GM12878 (cell line): ENCODE results near the gene CD300A. TPM values are rescaled to one million over a fixed set of nuclear protein-coding genes. Genes with fewer than 3 reads are reported as not detected.

Experiments
- ATAC-seq: fragments of 200-7000 bp; cut with Tn5 transposase; 3 replicates; pipeline ENCODE4 v1.9.1; 2020; ENCODE audit warnings: mild to moderate bottlenecking, moderate library complexity
- BruUV-seq: library from RNA; stranded (reverse); fragments of 400-500 nt; replicated peaks from 2 replicates; lab custom pipeline; 2021; lab: Mats Ljungman, UMichigan
- CTCF ChIA-PET: fragments of 300-600 bp; sonication (Branson Sonifier 250); formaldehyde crosslinking; extraction: SDS; loops from one replicate; lab custom pipeline; 2021; ENCODE audit warnings: inconsistent platforms; lab: Yijun Ruan, JAX
- POLR2A ChIA-PET: fragments of 350-600 bp; formaldehyde crosslinking; extraction: SDS; loops from one replicate; lab custom pipeline; 2021; ENCODE audit warnings: inconsistent platforms; lab: Charles Lee
- RAD21 ChIA-PET: fragments of 300-600 bp; sonication (Branson Sonifier 250); formaldehyde crosslinking; loops from one replicate; lab custom pipeline; 2023; ENCODE audit warnings: antibody characterized with exemption; ENCODE audit not compliant: unreplicated experiment; lab: Charles Lee
- SMC1A ChIA-PET: fragments of 300-600 bp; sonication (Branson Sonifier 250); formaldehyde crosslinking; loops from one replicate; lab custom pipeline; 2023; ENCODE audit not compliant: unreplicated experiment, uncharacterized antibody; lab: Charles Lee
- DNase-seq: peaks from one replicate; pipeline ENCODE4 v3.0.0-alpha.2; 2011; ENCODE audit warnings: low read depth, low spot score
- FAIRE-seq: peaks from 3 replicates; lab custom pipeline; 2011; peaks lifted over from hg19 to GRCh38; lab: Jason Lieb, UNC
- H2AFZ ChIP-seq: 2 replicates; pipeline ENCODE4 v1.6.0; 2011; ENCODE audit warnings: low read depth, low read length, control low read depth; ENCODE audit not compliant: control insufficient read depth
- H3K27ac ChIP-seq: 2 replicates; pipeline ENCODE4 v1.5.1; 2011; ENCODE audit warnings: control low read depth; ENCODE audit not compliant: control insufficient read depth, insufficient read depth
- H3K27me3 ChIP-seq, 2 experiments: replicated peaks in 1 of 2; 2 replicates each; pipeline versions ENCODE4 v1.6.0 to v1.6.1; 2011; ENCODE audit warnings: low read length in 1 of 2; ENCODE audit not compliant: control insufficient read depth in 2 of 2, insufficient read depth in 2 of 2
- H3K36me3 ChIP-seq, 2 experiments: 2 replicates each; pipeline ENCODE4 v1.5.1; 2011; ENCODE audit warnings: low read length in 1 of 2; ENCODE audit not compliant: control insufficient read depth in 2 of 2, insufficient read depth in 2 of 2
- H3K4me1 ChIP-seq: 2 replicates; pipeline ENCODE4 v1.6.1; 2011; ENCODE audit warnings: mild to moderate bottlenecking, low read length, moderate library complexity, mixed read lengths; ENCODE audit not compliant: control insufficient read depth, insufficient read depth
- H3K4me2 ChIP-seq: 2 replicates; pipeline ENCODE4 v1.6.0; 2011; ENCODE audit warnings: control low read depth; ENCODE audit not compliant: control insufficient read depth, insufficient read depth
- H3K4me3 ChIP-seq: fragments of 200-600 bp; sonication (generic); 2 replicates; pipeline ENCODE4 v1.5.1; 2016
- H3K79me2 ChIP-seq: 2 replicates; pipeline ENCODE4 v1.6.0; 2011; ENCODE audit warnings: low read length; ENCODE audit not compliant: control insufficient read depth, insufficient read depth
- H3K9ac ChIP-seq: 2 replicates; pipeline ENCODE4 v1.8.0; 2011; ENCODE audit warnings: low read length, control low read depth, mixed read lengths; ENCODE audit not compliant: control insufficient read depth, insufficient read depth
- H3K9me3 ChIP-seq: replicated peaks from 3 replicates; pipeline ENCODE4 v1.5.1; 2011; ENCODE audit warnings: mild to moderate bottlenecking, low read length; ENCODE audit not compliant: control insufficient read depth, insufficient read depth
- H4K20me1 ChIP-seq: 2 replicates; pipeline ENCODE4 v1.6.0; 2011; ENCODE audit not compliant: control insufficient read depth, insufficient read depth
- CHD2 ChIP-seq: IDR thresholded peaks from 2 replicates; pipeline ENCODE4 v1.6.1; 2011; ENCODE audit warnings: low read depth, low read length, improper control_type of control experiment, borderline replicate concordance
- GATAD2B ChIP-seq: fragments of 450-650 bp; conservative IDR thresholded peaks from 2 replicates; pipeline ENCODE4 v1.6.1; 2017; ENCODE audit warnings: low read depth, mild to moderate bottlenecking, moderate library complexity
- JUNB ChIP-seq: IDR thresholded peaks from 2 replicates; pipeline ENCODE4 v1.6.1; 2016; ENCODE audit warnings: antibody characterized with exemption, mild to moderate bottlenecking
- MEF2B ChIP-seq: fragments of 450-650 bp; IDR thresholded peaks from 2 replicates; pipeline ENCODE4 v1.6.1; 2018; ENCODE audit warnings: mild to moderate bottlenecking, moderate library complexity; ENCODE audit not compliant: partially characterized antibody, poor library complexity, severe bottlenecking
- NR2C1 ChIP-seq: fragments of 450-650 bp; IDR thresholded peaks from 2 replicates; pipeline ENCODE4 v1.6.1; 2017; ENCODE audit warnings: antibody characterized with exemption, mild to moderate bottlenecking, moderate library complexity
- NRF1 ChIP-seq: conservative IDR thresholded peaks from 2 replicates; pipeline ENCODE4 v1.6.1; 2011; ENCODE audit warnings: mild to moderate bottlenecking, low read depth, low read length, improper control_type of control experiment
- PML ChIP-seq: IDR thresholded peaks from 2 replicates; pipeline ENCODE4 v1.6.1; 2012; ENCODE audit warnings: low read length, inconsistent platforms
- POLR2AphosphoS5 ChIP-seq: IDR thresholded peaks from 2 replicates; pipeline ENCODE4 v1.6.1; 2011; ENCODE audit warnings: mild to moderate bottlenecking, low read length, inconsistent platforms
- SP1 ChIP-seq: IDR thresholded peaks from one replicate; pipeline ENCODE4 v1.6.1; 2011; ENCODE audit warnings: low read depth, low read length
- SPI1 ChIP-seq: IDR thresholded peaks from 2 replicates; pipeline ENCODE4 v1.6.1; 2011; ENCODE audit warnings: low read depth, mild to moderate bottlenecking, low read length, moderate library complexity, borderline replicate concordance; ENCODE audit not compliant: insufficient read depth
- SREBF1 ChIP-seq: IDR thresholded peaks from 2 replicates; pipeline ENCODE4 v1.6.1; 2012; ENCODE audit warnings: mild to moderate bottlenecking, low read length
- SUPT20H ChIP-seq: IDR thresholded peaks from 2 replicates; pipeline ENCODE4 v1.6.1; 2011; ENCODE audit warnings: low read depth, mild to moderate bottlenecking, low read length, moderate library complexity, borderline replicate concordance; ENCODE audit not compliant: control insufficient read depth
- TAF1 ChIP-seq: IDR thresholded peaks from 2 replicates; pipeline ENCODE4 v1.6.1; 2011; ENCODE audit warnings: mild to moderate bottlenecking, low read depth, low read length, borderline replicate concordance
- TBL1XR1 ChIP-seq: IDR thresholded peaks from 2 replicates; pipeline ENCODE4 v1.6.1; 2012; ENCODE audit warnings: low read depth, low read length, improper control_type of control experiment
- ZZZ3 ChIP-seq: IDR thresholded peaks from 2 replicates; pipeline ENCODE4 v1.6.1; 2011; ENCODE audit warnings: low read depth; ENCODE audit not compliant: control insufficient read depth, insufficient read length
- WGBS: methylation state at CpG from one replicate; pipeline ENCODE4 v1.1.6; 2016; ENCODE audit warnings: low lambda C conversion rate; ENCODE audit not compliant: insufficient replicate concordance, insufficient coverage; ENCODE audit errors: missing lambda C conversion rate; 5-methylcytosine and 5-hydroxymethylcytosine counted together
- in situ Hi-C: fragments of 300-500 bp; cut with MboI; formaldehyde crosslinking; loops from 9 replicates; pipeline ENCODE4 v1.14.3; 2018; ENCODE audit warnings: mixed read lengths
- intact Hi-C: fragments of 100-400 bp; cut with micrococcal nuclease; formaldehyde crosslinking; loops from one replicate; pipeline ENCODE4 v1.14.2; 2022; ENCODE audit not compliant: unreplicated experiment
- polyA plus RNA-seq, 11 experiments: library from polyadenylated mRNA; depleted of rRNA in 4 of 11; unstranded in 6 of 11; stranded (reverse) in 5 of 11; fragments of >200 nt; fragmentation: Nextera tagmentation in 4 of 11; fragmentation: Illumina TruSeq in 1 of 11; extraction: Ambion mirVana in 4 of 11; extraction: Trizol in 1 of 11; gene quantifications; 1 replicate in 1 of 11; 2 replicates in 10 of 11; pipeline versions ENCODE4 v1.2.1 to v1.2.3, GENCODE V29; 2011 to 2016; ENCODE audit warnings: inconsistent platforms in 2 of 11, missing spikeins in 2 of 11, low read depth in 1 of 11
- total RNA-seq, 4 experiments: library from RNA; depleted of rRNA in 3 of 4; stranded (reverse); fragments of >200 nt in 3 of 4; fragmentation: Illumina TruSeq in 1 of 4; extraction: Trizol in 1 of 4; gene quantifications; 2 replicates each; pipeline versions ENCODE4 v1.2.1 to v1.2.3, GENCODE V29; 2013 to 2021
- TF ChIP-seq, protein P1 (sequence below): fragments of 450-650 bp; IDR thresholded peaks from 2 replicates; pipeline ENCODE4 v1.6.1; 2017; ENCODE audit warnings: mild to moderate bottlenecking, low read depth, inconsistent platforms; ENCODE audit not compliant: poor library complexity, severe bottlenecking
- TF ChIP-seq, protein P2 (sequence below): fragments of 450-650 bp; IDR thresholded peaks from 2 replicates; pipeline ENCODE4 v1.6.1; 2017; ENCODE audit warnings: borderline replicate concordance
- TF ChIP-seq, protein P3 (sequence below): fragments of 450-650 bp; IDR thresholded peaks from 2 replicates; pipeline ENCODE4 v1.6.1; 2017; ENCODE audit warnings: antibody characterized with exemption, mild to moderate bottlenecking, moderate library complexity

CD300A gene
- total and polyA plus RNA-seq, 10 of the 15 experiments (the other 5 are each of a cell fraction or from before 2014, with no cell fraction given) = 10.6 to 128 (median 36.1) TPM

DNA sequence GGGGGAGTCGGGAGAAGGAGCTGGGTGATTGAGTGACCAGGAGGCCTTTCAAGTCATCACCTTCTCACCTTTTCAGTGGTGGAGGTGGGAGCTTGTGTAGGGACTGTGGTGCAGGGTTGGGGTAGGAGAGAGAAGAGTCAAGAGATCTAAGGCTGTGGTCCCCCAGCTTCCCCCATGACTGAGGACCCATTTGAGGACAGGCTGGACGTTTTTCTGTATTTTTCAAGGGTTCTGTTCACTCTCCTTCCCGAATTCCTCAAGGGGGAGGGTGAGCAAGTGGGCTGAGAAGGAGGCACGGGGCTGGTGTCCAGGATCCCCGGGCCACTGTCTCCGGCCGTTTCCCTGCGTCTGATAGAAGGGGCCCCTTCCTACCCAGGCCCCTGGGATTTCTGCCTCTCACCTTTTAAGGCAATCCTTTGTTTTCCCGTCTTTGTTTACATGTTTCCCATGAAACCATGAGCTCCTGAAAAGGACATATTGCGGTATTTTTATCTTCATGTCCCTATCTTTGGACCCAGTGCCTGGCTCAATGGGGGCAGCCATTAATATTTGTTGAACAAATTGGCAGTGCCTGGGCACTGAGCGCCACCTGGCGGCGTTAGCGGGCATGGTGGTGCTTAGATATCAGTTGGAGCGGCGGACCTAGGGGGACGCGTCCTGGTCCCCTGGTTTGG is 9.2 kb upstream of the CD300A start:
- ChIA-PET SMC1A (interaction anchor here (0.6 to 6.2 kb wide), 22 partner anchors 9 to 279 kb away, joined by 3 to 47 read pairs (median 4); partner anchors contain the start of genes CD300LB and GPR142), POLR2A (interaction anchor here (0.6 to 2.7 kb wide), 4 partner anchors 12 to 78 kb away, joined by 3 to 10 read pairs (median 3); no protein-coding TSS in a partner anchor), CTCF (interaction anchor here (0.6 to 10.5 kb wide), 39 partner anchors 9 to 784 kb away, joined by 3 to 314 read pairs (median 6); partner anchors contain the start of genes CD300A and GPR142), RAD21 (interaction anchor here (0.9 to 7.1 kb wide), 7 partner anchors 10 to 89 kb away, joined by 3 to 83 read pairs (median 5); partner anchors contain the start of gene GPR142)
- H4K20me1 ChIP-seq = no peaks in the 10 kb centered on the region
- no peak overlapping the region for H3K4me2 ChIP-seq
- ATAC-seq = peak; percentile 61
- H3K36me3 ChIP-seq = no peaks in the 10 kb centered on the region
- BruUV-seq = no TSS peak
- no peaks in the 10 kb centered on the region for H3K79me2 ChIP-seq
- H3K9me3 ChIP-seq = no peaks in the 10 kb centered on the region
- H3K4me1 ChIP-seq = peaks cover 16% of the 10 kb centered on the region
- H3K9ac ChIP-seq = no peak overlapping the region
- DNase-seq = no peak
- peaks cover 0 to 2% of the 10 kb centered on the region in 2 experiments; a peak in 2 of 4 replicates for H3K27me3 ChIP-seq
- H3K27ac ChIP-seq = no peak overlapping the region
- intact Hi-C loops (loop anchor here (1.0 to 5.0 kb wide), 5 partner anchors 40 to 156 kb away; no protein-coding TSS in a partner anchor), in situ Hi-C loops (no loop called here)
- whole genome bisulfite sequencing = 18% methylated on average over 18 of the region's 18 CpGs
- H2AFZ ChIP-seq = peak overlapping the region; percentile 75
- no peak overlapping the region for H3K4me3 ChIP-seq
- peak; percentile 85 for FAIRE-seq
- TF ChIP-seq SUPT20H = no peak
- TF ChIP-seq PML = no peak
- TF ChIP-seq NRF1 = no peak
- no peak for TF ChIP-seq ZZZ3
- TF ChIP-seq TAF1 = no peak
- TF ChIP-seq, protein P1, sequence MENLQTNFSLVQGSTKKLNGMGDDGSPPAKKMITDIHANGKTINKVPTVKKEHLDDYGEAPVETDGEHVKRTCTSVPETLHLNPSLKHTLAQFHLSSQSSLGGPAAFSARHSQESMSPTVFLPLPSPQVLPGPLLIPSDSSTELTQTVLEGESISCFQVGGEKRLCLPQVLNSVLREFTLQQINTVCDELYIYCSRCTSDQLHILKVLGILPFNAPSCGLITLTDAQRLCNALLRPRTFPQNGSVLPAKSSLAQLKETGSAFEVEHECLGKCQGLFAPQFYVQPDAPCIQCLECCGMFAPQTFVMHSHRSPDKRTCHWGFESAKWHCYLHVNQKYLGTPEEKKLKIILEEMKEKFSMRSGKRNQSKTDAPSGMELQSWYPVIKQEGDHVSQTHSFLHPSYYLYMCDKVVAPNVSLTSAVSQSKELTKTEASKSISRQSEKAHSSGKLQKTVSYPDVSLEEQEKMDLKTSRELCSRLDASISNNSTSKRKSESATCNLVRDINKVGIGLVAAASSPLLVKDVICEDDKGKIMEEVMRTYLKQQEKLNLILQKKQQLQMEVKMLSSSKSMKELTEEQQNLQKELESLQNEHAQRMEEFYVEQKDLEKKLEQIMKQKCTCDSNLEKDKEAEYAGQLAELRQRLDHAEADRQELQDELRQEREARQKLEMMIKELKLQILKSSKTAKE = no peak
- TF ChIP-seq POLR2AphosphoS5 = no peak
- no peak for TF ChIP-seq TBL1XR1
- no peak for TF ChIP-seq CHD2
- no peak for TF ChIP-seq MEF2B
- TF ChIP-seq SREBF1 = no peak
- TF ChIP-seq, protein P2, sequence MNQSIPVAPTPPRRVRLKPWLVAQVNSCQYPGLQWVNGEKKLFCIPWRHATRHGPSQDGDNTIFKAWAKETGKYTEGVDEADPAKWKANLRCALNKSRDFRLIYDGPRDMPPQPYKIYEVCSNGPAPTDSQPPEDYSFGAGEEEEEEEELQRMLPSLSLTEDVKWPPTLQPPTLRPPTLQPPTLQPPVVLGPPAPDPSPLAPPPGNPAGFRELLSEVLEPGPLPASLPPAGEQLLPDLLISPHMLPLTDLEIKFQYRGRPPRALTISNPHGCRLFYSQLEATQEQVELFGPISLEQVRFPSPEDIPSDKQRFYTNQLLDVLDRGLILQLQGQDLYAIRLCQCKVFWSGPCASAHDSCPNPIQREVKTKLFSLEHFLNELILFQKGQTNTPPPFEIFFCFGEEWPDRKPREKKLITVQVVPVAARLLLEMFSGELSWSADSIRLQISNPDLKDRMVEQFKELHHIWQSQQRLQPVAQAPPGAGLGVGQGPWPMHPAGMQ = no peak
- TF ChIP-seq NR2C1 = no peak
- TF ChIP-seq JUNB = no peak
- TF ChIP-seq, protein P3, sequence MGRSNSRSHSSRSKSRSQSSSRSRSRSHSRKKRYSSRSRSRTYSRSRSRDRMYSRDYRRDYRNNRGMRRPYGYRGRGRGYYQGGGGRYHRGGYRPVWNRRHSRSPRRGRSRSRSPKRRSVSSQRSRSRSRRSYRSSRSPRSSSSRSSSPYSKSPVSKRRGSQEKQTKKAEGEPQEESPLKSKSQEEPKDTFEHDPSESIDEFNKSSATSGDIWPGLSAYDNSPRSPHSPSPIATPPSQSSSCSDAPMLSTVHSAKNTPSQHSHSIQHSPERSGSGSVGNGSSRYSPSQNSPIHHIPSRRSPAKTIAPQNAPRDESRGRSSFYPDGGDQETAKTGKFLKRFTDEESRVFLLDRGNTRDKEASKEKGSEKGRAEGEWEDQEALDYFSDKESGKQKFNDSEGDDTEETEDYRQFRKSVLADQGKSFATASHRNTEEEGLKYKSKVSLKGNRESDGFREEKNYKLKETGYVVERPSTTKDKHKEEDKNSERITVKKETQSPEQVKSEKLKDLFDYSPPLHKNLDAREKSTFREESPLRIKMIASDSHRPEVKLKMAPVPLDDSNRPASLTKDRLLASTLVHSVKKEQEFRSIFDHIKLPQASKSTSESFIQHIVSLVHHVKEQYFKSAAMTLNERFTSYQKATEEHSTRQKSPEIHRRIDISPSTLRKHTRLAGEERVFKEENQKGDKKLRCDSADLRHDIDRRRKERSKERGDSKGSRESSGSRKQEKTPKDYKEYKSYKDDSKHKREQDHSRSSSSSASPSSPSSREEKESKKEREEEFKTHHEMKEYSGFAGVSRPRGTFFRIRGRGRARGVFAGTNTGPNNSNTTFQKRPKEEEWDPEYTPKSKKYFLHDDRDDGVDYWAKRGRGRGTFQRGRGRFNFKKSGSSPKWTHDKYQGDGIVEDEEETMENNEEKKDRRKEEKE = no peak
- TF ChIP-seq GATAD2B = no peak
- TF ChIP-seq SPI1 = no peak
- TF ChIP-seq SP1 = peak; percentile 25
